GM21737 (cell line): ENCODE data around the gene DSCAM.
"Not testable (repeated sequence)": the region's sequence is repeated elsewhere in the genome, so short reads cannot be mapped to it uniquely, and the experiment has no call there.

Experiments
- ATAC-seq: cut with Tn5 transposase; IDR thresholded peaks from one replicate; pipeline ENCODE4 v1.9.1; 2021; ENCODE audit warnings: mild to moderate bottlenecking, moderate library complexity; ENCODE audit not compliant: unreplicated experiment

DSCAM gene

GRCh38 chr21:40339050-40339449 is 507.9 kb downstream of the DSCAM start:
- ATAC-seq, result no peak

- no peak for ATAC-seq
These were observed 509.0 kb downstream of the DSCAM start for GRCh38 chr21:40337981-40338380.

- ATAC-seq, result no peak
These were observed 511.3 kb downstream of the DSCAM start for GRCh38 chr21:40335704-40336103.

GRCh38 chr21:40334159-40334558 is 512.8 kb downstream of the DSCAM start:
- no peak for ATAC-seq

GRCh38 chr21:40333731-40334130 is 513.2 kb downstream of the DSCAM start:
- no peak for ATAC-seq

- no peak for ATAC-seq
These were observed 515.2 kb downstream of the DSCAM start for GRCh38 chr21:40331804-40332203.

- no peak for ATAC-seq
These were observed 515.8 kb downstream of the DSCAM start for GRCh38 chr21:40331172-40331571.

GRCh38 chr21:40324389-40324788 is 522.6 kb downstream of the DSCAM start:
- ATAC-seq, result no peak

- ATAC-seq, result not testable (repeated sequence)
These were observed 526.2 kb downstream of the DSCAM start for GRCh38 chr21:40320718-40321117.

GRCh38 chr21:40318371-40318770 is 528.6 kb downstream of the DSCAM start:
- ATAC-seq, result no peak

- ATAC-seq, result no peak
These were observed 530.9 kb downstream of the DSCAM start for GRCh38 chr21:40316104-40316503.

GRCh38 chr21:40315626-40316025 is 531.3 kb downstream of the DSCAM start:
- ATAC-seq, result no peak

GRCh38 chr21:40313260-40313659 is 533.7 kb downstream of the DSCAM start:
- no peak for ATAC-seq

- ATAC-seq, result no peak
These were observed 546.7 kb downstream of the DSCAM start for GRCh38 chr21:40300300-40300699.

- ATAC-seq, result no peak
These were observed 547.5 kb downstream of the DSCAM start for GRCh38 chr21:40299451-40299850.

GRCh38 chr21:40294345-40294744 is 552.6 kb downstream of the DSCAM start:
- ATAC-seq, result no peak

GRCh38 chr21:40291560-40291959 is 555.4 kb downstream of the DSCAM start:
- ATAC-seq, result no peak

GRCh38 chr21:40284409-40284808 is 562.5 kb downstream of the DSCAM start:
- ATAC-seq, result no peak

- ATAC-seq, result no peak
These were observed 563.8 kb downstream of the DSCAM start for GRCh38 chr21:40282912-40283886.

- ATAC-seq, result no peak
These were observed 568.6 kb downstream of the DSCAM start for GRCh38 chr21:40278345-40278744.

- ATAC-seq, result no peak
These were observed 571.0 kb downstream of the DSCAM start for GRCh38 chr21:40276001-40276400.

GRCh38 chr21:40272037-40272436 is 574.9 kb downstream of the DSCAM start:
- ATAC-seq, result no peak

GRCh38 chr21:40271164-40271563 is 575.8 kb downstream of the DSCAM start:
- ATAC-seq, result no peak
